Retinal pigment epithelial cell (primary cell): ENCODE data around the gene AGO4.
"Not testable (repeated sequence)": the region's sequence is repeated elsewhere in the genome, so short reads cannot be mapped to it uniquely, and the experiment has no call there.

Experiments
- DNase-seq: peaks from one replicate; pipeline ENCODE4 v3.0.0-alpha.2; 2010; ENCODE audit warnings: low read depth
- H3K4me3 ChIP-seq: 2 replicates; pipeline ENCODE4 v1.5.1; 2011; ENCODE audit warnings: mild to moderate bottlenecking, low read length, control low read depth, moderate library complexity
- TF ChIP-seq, protein P1 (sequence below): conservative IDR thresholded peaks from 2 replicates; pipeline ENCODE4 v1.5.1; 2011; ENCODE audit warnings: low read depth, low read length, control low read depth, inconsistent platforms

AGO4 gene

DNA sequence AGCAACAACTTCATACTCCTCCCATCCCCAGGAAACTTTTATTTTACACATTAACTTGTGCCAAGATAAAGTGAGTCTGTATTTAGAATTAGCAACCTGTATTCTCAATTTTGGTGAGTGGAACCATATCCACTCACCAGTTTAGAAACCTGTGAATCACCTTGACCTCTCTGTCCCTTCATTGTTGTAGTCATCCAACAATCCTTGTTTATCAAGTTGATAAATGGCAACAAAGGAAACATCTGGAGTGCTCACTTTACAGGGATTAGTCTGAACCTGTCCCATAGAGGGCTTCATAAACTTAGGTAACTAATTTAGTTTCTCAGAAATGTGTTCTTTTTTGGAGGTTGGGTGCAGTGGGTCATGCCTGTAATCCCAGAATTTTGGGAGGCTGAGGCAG, 34.1 kb upstream of the AGO4 start:
- TF ChIP-seq, protein P1, sequence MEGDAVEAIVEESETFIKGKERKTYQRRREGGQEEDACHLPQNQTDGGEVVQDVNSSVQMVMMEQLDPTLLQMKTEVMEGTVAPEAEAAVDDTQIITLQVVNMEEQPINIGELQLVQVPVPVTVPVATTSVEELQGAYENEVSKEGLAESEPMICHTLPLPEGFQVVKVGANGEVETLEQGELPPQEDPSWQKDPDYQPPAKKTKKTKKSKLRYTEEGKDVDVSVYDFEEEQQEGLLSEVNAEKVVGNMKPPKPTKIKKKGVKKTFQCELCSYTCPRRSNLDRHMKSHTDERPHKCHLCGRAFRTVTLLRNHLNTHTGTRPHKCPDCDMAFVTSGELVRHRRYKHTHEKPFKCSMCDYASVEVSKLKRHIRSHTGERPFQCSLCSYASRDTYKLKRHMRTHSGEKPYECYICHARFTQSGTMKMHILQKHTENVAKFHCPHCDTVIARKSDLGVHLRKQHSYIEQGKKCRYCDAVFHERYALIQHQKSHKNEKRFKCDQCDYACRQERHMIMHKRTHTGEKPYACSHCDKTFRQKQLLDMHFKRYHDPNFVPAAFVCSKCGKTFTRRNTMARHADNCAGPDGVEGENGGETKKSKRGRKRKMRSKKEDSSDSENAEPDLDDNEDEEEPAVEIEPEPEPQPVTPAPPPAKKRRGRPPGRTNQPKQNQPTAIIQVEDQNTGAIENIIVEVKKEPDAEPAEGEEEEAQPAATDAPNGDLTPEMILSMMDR = no peak

DNA sequence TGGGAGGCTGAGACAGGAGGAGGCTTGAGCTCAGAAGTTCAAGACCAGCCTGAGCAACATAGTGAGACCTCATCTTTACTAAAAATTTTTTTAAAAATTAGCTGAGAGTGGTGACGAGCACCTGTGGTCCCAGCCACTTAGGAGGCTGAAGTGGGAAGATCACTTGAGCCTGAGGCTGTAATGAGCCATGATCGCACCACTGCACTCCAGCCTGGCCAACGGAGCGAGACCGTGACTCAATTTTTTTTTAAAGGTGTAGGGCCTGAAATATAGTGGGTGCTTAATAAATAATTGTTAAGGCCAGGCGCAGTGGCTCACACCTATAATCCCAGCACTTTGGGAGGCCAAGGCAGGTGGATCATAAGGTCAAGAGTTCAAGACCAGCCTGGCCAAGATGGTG, 31.6 kb upstream of the AGO4 start:
- not testable (repeated sequence) for H3K4me3 ChIP-seq, DNase-seq

More for the DNA sequence above, 34.1 kb upstream of the AGO4 start:
- DNase-seq = no peak
- H3K4me3 ChIP-seq = no peak overlapping the region

DNA sequence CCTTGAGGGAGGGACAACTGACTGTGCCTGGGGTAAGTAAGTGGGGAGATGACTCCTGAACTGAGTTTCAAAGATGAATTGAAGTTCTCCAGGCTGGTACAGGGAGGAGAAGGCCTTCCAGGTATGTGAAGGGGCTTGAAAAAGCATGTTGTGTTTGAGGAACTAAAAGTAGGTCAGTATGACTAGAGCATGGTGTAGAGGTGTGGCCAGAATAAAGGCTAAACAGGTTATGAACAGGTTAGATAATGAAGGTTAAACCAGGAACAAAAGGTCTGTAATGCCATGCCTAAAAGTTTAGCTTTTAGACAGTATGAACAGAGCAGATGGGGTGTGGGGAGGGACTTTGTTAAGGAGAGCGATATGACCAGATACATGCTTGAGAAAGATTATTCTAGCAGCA, 30.7 kb upstream of the AGO4 start:
- H3K4me3 ChIP-seq = no peak overlapping the region
- no peak for DNase-seq
- TF ChIP-seq, protein P1 = no peak

DNA sequence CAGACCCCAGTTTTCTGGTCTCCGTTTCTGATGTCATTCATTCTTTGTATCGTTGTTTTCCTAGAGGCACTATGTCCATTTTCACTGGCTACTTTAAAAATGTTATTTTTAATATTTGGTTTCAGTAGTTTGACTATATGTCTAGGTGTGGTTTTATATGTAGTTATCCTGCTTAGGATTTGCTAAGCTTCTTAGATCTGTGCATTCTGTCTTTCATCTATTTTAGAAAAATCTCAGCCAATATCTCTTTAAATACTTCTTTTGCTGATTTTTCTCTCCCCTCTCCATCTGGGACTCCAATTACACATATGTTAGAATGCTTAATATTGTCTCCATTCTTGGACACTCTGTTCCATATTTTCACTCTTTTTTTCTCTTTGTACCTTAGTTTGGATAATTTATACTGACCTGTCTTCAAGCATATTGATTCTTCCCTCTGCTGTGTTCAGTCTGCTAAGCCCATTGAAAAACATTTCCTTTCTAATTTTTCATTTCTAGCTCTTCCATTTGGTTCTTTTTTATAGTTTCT, 24.7 kb upstream of the AGO4 start:
- DNase-seq = no peak
- TF ChIP-seq, protein P1 = no peak
- H3K4me3 ChIP-seq = no peak overlapping the region

DNA sequence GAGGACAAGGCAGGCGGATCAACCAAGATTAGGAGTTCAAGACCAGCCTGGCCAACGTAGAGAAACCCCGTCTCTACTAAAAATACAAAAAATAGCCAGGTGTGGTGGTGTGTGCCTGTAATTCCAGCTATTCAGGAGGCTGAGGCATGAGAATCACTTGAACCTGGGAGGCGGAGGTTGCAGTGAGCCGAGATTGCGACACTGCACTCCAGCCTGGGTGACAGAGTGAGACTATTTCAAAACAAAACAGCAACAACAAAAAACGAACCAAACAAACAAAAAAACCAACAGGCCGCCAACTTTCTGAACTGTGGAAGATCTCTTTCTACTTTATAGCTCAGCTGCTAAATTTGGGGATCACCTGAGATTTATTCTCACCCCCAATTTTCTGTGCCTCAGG, 23.5 kb upstream of the AGO4 start:
- not testable (repeated sequence) for DNase-seq, H3K4me3 ChIP-seq

DNA sequence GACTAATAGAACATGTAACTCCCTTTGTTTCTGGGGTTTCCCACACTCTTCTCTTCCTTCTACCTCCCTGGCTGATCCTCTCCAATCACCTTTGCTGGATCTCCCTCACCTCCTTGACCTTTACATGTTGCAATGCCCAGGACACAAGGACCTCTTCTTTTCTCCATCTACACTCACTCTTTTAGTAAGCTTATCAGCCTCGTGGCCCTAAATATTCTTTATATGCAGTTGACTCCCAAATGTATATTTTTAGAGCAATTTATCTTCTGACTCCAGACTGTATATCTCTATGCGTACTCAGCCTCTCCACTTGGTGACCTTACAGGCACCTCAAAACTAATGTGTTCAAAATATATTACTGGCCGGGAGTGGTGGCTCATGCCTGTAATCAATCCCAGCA, 19.7 kb upstream of the AGO4 start:
- no peak overlapping the region for H3K4me3 ChIP-seq
- TF ChIP-seq, protein P1 = no peak

DNA sequence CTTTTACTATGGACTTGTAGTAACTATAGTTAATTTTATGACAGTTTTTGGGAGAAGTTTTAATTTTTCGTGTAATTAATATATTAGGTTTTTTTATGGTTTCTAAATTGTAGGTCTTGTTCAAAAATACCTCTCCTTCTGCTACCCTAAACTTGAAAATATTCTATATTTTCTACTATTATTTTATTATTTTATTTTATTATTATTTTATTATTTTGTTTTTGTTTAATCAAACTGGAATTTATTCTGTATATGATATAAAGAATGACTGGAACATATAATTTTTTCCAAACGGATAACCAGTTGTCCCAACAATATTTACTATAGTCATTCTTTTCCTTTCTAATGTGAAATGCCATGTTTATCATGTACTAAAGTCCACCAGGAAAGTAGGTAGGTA, 17.1 kb upstream of the AGO4 start:
- TF ChIP-seq, protein P1 = no peak
- no peak for DNase-seq
- H3K4me3 ChIP-seq = no peak overlapping the region

More for the DNA sequence above, 19.7 kb upstream of the AGO4 start:
- DNase-seq = no peak

DNA sequence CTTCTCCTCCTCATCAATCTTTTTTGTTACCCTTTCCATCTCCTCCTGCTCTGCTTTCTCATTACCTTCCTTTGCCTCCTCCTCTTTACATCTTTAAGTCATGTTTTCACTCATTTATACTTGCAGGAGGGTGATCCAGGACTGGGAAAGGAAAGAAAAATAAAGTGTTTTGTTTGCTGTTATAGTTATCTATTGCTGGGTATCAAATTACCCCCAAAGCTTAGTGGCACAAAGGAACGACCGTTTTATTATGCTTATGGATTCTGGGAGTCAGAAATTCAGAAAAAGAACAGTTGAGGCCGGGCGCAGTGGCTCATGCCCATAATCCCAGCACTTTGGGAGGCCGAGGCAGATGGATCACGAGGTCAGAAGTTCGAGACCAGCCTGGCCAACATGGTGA, 12.5 kb upstream of the AGO4 start:
- H3K4me3 ChIP-seq = no peak overlapping the region
- no peak for DNase-seq
- TF ChIP-seq, protein P1 = no peak
